Measurements from ENCODE around the gene CLIC2.

CLIC2 gene

GRCh38 chrX:155262970-155263754 is 71.3 kb downstream of the CLIC2 start:
- no peak for DNase-seq (ENCODE audit: low spot score)

GRCh38 chrX:155259752-155260151 is 74.7 kb downstream of the CLIC2 start:
- no peak for DNase-seq (ENCODE audit: low spot score)

GRCh38 chrX:155251391-155251790 is 83.0 kb downstream of the CLIC2 start:
- no peak for DNase-seq (ENCODE audit: low spot score)

DNA sequence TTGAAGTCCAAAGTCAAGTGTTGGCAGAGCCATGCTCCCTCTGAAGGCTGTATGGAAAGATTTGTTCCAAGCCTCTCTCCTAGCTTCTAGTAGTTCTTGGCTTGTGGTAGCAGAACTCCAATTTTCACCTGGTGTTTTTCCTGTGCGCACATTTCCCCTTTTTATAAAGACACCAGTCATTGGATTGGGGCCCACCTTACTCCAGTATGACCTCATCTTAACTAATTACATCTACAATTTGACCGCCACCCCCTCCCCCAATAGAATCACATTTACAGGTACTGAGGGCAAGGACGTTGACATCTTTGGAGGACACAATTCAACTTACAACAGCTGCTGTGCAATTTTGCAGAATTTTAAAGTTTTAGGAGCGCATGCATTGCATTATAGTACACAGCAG is 86.9 kb downstream of the CLIC2 start:
- DNase-seq (ENCODE audit: low spot score), result no peak

- no peak for DNase-seq (ENCODE audit: low spot score)
Observed at GRCh38 chrX:155246748-155247147, 87.7 kb downstream of the CLIC2 start.

DNA sequence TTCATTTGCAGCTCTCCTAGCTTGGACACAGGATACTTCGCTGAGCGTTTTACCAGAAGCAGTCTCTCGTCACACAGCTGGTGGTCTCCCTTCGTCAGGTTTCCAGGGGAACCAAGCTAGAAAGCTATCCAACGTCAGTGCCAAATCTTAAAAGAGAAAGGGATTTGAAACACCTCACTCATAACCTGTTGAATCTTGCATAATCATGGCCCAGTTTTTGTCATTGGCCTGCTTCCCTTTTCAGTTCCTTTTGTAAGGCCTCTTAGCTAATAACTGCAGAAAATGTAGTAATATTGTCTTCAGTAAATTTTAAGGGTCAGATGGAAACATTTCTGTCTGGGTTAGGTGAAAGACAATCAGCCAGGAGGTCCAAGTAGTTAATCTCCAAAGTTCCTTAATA is 92.1 kb downstream of the CLIC2 start:
- no peak for DNase-seq (ENCODE audit: low spot score)

GRCh38 chrX:155237719-155238118 is 96.7 kb downstream of the CLIC2 start:
- DNase-seq (ENCODE audit: low spot score), result no peak

GRCh38 chrX:155235891-155236290 is 98.5 kb downstream of the CLIC2 start:
- no peak for DNase-seq (ENCODE audit: low spot score)

DNA sequence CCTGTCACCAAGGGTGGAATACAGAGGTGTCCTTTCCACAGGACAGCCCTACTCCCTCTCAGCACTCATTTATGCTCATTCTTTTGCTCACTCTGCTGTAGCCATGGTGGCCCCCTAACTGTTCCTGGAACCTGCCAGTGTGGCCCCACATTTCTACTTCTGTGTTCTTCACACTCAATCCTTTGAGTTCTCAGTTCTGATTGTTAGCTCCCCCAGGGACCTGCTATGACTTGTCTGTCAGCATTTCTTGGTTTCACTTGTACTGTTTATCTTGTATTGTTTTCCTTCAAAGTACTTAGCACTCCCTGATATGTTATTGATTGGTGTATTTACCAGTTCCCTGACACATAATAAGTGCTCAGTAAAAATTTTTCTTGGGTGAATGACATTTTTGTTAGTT is 103.3 kb downstream of the CLIC2 start:
- no peak for DNase-seq (ENCODE audit: low spot score)
